GM12892 (cell line): ENCODE results near the gene LYPD6B.

Experiments
- DNase-seq: peaks from one replicate; pipeline ENCODE4 v3.0.0; 2011; ENCODE audit not compliant: insufficient read length
- FAIRE-seq: peaks from 2 replicates; lab custom pipeline; 2011; peaks lifted over from hg19 to GRCh38; lab: Jason Lieb, UNC
- POLR2A ChIP-seq: IDR thresholded peaks from 2 replicates; pipeline ENCODE4 v1.6.1; 2011; ENCODE audit warnings: low read depth, low read length, control low read depth
- POLR2AphosphoS5 ChIP-seq: IDR thresholded peaks from 2 replicates; pipeline ENCODE4 v1.6.1; 2011; ENCODE audit warnings: low read depth, low read length, control low read depth
- TAF1 ChIP-seq: IDR thresholded peaks from 2 replicates; pipeline ENCODE4 v1.6.1; 2011; ENCODE audit warnings: low read depth, mild to moderate bottlenecking, control low read depth, low read length, borderline replicate concordance

The LYPD6B gene

DNA sequence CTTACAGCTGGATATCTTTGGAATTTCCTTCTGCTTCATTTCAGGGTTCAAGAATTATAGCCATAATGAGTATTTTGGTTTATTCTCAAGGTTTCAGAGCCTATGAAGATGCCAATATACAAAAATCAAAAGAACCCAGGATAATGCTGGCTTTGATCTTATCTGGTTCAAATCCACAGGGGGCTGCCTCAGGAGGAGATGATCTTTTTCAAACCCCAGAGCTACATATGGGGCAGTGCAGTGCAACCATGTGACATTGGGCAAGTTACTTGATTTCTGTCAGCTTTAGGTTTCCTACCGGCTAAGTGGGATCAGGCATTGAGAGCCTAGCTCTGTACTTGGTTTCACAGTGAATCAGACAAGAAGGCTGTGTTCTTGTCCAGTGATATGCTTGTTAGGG lies 23.0 kb upstream of the LYPD6B start:
- DNase-seq (no peak), FAIRE-seq (no peak)
- TF ChIP-seq POLR2AphosphoS5 (no peak), TAF1 (no peak), POLR2A (no peak)

DNA sequence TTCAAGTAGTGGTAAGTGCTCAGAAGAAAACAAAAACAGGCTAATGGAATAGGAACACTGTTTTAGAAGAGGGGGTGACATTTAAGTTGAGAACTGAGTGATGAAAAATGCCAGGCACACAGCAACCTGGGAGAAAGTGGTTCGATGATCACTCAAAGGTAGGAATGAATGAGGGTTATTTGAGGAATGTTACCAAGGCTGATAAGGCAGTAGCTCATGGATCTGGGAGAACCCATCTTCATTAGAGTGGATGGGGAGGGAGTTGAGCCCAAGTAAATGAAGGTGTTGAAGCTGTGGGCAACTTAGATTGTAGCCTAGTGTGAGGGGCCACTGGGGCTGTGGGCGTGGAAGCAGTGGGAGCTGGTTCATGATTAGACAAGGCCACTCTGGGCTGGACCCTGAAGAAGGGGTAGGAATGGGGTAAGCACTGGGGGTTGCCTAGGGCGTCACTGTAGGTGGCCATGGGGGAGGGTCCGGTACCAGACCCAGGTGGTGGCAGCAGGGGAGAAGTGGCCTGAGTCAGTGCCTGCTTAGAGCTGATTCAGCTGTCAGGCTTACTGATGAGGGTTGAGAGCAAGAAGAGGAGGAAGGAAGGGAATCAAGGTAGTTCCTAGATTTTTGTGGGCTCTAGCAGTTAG lies 22.5 kb upstream of the LYPD6B start:
- DNase-seq, result no peak
- TF ChIP-seq POLR2A, result no peak
- TF ChIP-seq POLR2AphosphoS5, result no peak
- TF ChIP-seq TAF1, result no peak
- no peak for FAIRE-seq

DNA sequence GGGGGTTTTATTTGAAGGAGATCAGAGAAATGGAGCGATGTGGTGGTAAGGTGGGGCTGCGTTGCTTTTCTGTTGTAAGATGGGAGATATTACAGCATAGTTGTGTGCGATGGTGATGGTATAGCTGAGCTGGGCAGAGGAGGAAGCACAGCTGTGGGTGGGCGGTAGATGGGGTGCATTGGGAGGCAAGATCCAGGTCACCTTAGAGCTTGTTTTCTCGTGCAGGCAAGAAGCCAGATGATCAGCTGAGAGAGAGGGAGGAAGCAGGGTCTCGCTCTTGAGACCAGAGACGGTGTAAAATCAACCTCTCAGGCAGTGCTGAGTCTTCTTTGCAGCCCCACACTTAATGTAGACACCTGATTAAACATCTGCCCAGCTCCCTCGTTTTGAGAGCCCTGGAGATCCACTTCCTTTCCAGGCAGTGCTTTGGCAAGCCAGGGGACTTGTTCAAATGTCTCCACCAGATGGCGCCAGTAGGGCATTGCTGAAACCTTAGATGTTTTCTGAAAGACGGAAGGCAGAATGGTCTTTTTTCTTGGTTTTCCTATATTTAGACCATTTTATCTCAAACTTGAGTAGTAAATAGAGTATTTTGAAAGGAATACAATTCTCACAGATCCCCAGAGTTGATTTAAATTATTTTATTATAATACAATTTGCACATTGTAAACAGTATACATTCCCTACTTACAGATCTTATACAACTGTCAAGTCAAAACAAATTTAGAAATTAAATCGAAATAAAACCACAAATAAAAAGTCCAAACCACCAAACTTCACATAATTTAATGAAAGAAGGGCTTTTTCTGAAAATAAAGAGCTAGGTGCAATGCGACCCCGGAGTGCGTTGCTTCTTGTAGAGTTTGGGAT lies 21.1 kb upstream of the LYPD6B start:
- FAIRE-seq (peak; percentile 78), DNase-seq (peak; percentile 56)
- TF ChIP-seq TAF1, result no peak

DNA sequence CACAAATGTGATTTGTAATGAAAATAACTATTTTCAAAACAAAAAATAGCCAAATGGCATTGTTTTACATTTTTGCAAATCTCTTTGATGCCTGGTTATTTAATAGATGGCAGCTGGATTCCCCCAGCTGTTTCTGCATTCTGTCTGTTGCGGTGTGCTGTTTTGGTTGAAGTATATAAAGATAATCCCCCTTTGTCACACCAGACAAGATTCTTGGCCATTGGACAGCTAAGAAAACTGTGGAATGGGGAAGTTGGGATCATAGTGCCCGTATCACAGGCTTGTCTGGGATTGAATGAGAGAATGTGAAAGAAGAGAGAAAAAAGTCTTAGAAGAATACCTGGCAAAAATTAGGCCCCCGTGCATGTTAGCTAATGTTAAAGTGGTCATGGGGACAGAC lies 19.5 kb upstream of the LYPD6B start:
- no peak for TF ChIP-seq TAF1
- no peak for TF ChIP-seq POLR2AphosphoS5
- TF ChIP-seq POLR2A, result no peak
- FAIRE-seq, result no peak
- no peak for DNase-seq

DNA sequence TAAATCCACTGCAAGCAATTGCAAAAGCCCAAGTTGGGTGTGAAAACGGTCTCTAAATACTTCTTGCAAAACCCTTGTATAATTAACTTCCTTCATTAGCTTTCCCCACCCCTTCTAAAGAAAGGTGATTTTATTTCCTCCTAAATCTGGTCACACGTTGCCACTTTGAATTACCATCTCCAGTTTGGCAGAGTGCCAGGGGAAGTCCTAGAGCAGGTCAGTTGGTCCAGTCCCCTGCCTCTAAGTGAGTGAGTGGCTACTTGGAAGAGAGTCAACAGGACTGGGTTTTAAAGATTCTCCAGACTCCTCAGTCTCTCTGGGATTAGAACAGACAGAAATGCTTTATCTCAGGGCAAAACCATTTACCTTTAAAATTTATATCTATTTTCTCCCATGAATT lies 18.7 kb upstream of the LYPD6B start:
- no peak for TF ChIP-seq POLR2AphosphoS5
- TF ChIP-seq TAF1, result no peak
- TF ChIP-seq POLR2A, result no peak
- peak; percentile 69 for FAIRE-seq
- DNase-seq, result no peak

DNA sequence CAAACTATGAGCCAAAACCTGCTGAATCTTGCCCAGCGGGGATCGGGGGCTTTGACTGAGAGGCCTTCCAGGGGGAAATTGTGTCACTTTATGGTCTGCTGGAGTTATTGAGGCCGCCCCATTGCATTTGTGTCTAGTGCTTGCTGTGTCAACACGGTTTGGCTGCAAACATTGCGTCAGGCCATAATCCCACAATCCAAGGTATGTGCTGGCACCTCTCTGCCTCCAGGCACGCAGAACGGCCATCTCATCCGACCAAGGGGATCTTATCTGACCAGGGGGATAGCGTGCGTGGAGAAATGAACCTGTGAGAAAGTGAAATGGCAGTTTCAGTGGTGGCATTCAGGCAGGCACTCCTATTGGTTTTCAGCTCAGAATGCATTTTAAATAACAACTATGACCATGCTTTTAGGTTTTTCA lies 18.1 kb upstream of the LYPD6B start:
- FAIRE-seq, result peak; percentile 92
- no peak for DNase-seq
- TF ChIP-seq TAF1 (0 out of 2 replicates have a peak, but pooled peaks have one; percentile 24), POLR2A (peak; percentile 80), POLR2AphosphoS5 (peak; percentile 71)

DNA sequence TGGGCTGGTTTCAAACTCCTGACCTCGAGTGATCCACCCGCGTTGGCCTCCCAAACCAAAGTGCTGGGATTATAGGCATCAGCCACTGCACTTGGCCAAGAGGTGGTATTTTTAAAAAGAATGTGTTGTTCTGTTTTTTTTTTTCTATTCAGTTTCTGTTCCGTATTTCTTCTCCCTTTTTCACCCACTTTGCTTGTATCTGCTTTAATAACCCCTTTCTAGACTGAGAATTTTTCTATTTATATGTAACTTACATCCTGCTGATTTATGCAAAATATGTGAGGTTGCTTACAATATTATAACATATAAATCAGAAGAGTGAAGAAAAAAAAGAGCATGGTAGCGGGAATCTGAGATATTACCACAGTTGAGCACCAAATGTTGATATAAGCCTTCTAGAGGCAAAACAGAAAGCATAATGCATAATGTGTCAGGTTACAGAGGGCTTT lies 17.2 kb upstream of the LYPD6B start:
- TF ChIP-seq TAF1, result no peak
- no peak for TF ChIP-seq POLR2A
- no peak for TF ChIP-seq POLR2AphosphoS5
- FAIRE-seq (peak; percentile 83), DNase-seq (no peak)

DNA sequence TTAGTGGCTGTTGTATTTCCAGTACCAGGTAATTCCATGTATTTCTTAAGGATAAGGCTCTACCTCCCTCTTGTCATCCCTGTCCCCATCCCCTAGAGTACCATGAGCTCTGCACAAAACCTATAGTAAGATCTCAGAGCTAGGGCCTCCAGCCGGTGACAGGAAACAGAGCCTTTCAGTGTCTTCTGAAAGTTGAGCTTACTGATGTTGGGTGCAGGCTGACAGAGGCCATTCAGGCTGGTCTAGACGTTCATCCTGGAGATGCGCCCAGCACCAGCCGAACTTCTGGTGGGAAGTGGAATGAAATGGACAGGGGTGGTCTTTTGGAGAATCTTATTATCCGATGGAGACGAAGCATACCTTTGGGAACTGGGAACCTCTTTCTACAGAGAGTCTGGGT lies 16.7 kb upstream of the LYPD6B start:
- no peak for TF ChIP-seq POLR2AphosphoS5
- TF ChIP-seq POLR2A, result peak; percentile 45; the same call in 1 of the 2 replicates
- TF ChIP-seq TAF1, result no peak
- DNase-seq, result no peak
- FAIRE-seq, result no peak

DNA sequence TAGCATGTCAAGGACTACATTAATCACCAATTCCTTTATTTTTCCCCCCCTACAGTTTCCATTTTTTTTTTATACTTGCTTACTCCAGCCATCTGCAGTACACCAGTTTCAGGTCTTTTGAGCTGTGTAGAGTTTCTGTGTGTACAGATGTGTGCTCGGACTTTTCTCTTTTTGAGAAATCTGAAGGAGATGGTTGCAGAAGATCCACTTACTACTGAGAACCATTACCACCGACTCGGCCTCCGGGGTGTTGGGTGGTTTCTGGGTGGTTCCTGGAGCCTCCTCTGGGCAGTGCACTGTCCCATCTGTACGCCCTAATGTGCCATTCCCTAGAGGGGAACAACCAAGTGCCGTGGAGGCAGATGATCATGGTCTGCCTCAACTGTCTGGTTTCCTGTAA lies 15.4 kb upstream of the LYPD6B start:
- DNase-seq (no peak), FAIRE-seq (peak; percentile 9)
- no peak for TF ChIP-seq TAF1
- no peak for TF ChIP-seq POLR2AphosphoS5
- no peak for TF ChIP-seq POLR2A

DNA sequence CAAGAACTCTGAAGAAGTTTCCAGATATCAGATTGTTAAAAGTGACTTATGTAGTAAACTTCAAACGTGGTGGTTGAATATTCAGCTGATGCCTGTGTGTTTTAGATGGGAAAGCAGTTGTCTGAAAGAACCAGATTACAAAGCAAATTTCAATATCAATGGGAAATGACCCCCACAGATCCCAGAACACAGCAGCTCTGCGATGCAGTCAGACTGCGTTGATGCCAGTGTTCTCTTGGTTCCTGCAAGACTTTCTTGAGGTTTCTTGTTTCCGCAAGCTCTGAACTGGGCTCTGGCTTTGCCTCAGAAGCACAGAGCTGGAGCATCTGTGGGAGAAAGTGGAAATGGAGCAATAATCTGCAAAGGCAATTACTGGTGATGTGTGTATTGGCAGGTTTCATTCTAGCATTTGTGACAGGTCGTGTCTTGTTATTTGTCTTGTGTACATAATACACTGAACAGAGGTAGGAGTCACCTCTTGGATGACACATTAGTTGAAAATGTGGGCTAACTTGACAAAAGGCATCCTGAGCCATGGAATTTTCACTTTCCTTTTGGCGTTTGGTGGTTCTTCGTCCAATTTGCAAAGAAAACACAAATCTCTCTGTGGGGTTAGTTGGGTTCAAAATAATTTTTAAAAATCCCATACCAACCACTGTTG lies 10.8 kb upstream of the LYPD6B start:
- FAIRE-seq (no peak), DNase-seq (no peak)
- TF ChIP-seq POLR2A, result no peak
- no peak for TF ChIP-seq POLR2AphosphoS5
- TF ChIP-seq TAF1, result no peak

DNA sequence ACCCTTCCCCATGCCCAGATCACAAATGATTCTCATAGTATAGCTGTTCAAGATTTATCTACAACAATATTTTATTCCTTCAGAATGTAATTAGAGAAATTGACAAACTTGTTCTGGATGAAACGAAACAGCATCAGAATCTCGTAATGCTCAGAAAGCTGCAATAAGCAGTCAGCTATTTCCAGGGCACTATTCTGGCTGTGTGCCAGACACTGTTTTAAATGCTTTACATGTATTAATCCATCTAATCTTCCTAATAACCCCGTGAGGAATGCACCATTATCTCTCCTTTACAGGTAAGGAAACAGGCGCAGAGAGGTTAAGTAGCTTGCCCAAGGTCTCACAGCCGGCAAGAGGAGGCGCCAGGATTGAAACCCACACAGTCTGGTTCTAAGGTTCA lies 10.1 kb upstream of the LYPD6B start:
- TF ChIP-seq POLR2A, result no peak
- TF ChIP-seq TAF1, result no peak
- no peak for TF ChIP-seq POLR2AphosphoS5
- DNase-seq, result no peak
- no peak for FAIRE-seq
